Measurements from ENCODE around the gene ZNF98. TPM values are rescaled to one million over a fixed set of nuclear protein-coding genes. Genes with fewer than 3 reads are reported as not detected.

ZNF98 gene
- total RNA-seq (not detected), total RNA-seq (0 to 0.20 (median 0) reads per million in 29 experiments)
- not detected for total RNA-seq (2013)

- ChIA-PET POLR2A (no interaction called here), CTCF (no interaction called here)
- DNase-seq (no peak), ATAC-seq (replicated peaks in 1 of 4) (no peak)
- H3K4me3 ChIP-seq (ENCODE audit: control insufficient read depth in 1 of 2, extremely low read depth in 1 of 2, low read length in 1 of 2): peak within 1 kb of the TSS in 1 of 2 donors; percentile 27
- H3K9me3 Mint-ChIP-seq: peaks cover 12 to 20% (median 16%) of the 10 kb centered on the region in 3 donors
- no peak within 1 kb of the TSS for H3K27ac ChIP-seq (ENCODE audit: low read length)
- 10% methylated on average over 15 of the region's 16 CpGs for WGBS (ENCODE audit: insufficient coverage)
- H3K36me3 ChIP-seq (ENCODE audit: control insufficient read depth in 2 of 2, extremely low read depth in 1 of 2, insufficient read depth in 1 of 2, low read length in 1 of 2): no peaks in the 10 kb centered on the region
- H3K36me3 Mint-ChIP-seq: no peaks in the 10 kb centered on the region
- H3K27ac Mint-ChIP-seq: no peak within 1 kb of the TSS
- no peaks in the 10 kb centered on the region for H3K4me1 ChIP-seq (ENCODE audit: control insufficient read depth in 1 of 2, extremely low read depth in 1 of 2, insufficient read depth in 2 of 2, low read length in 2 of 2)
- H3K27me3 ChIP-seq (replicated peaks in 1 of 2; ENCODE audit: control insufficient read depth in 2 of 2, extremely low read depth in 1 of 2, insufficient read depth in 2 of 2, low read length in 1 of 2): peaks cover 0 to 12% of the 10 kb centered on the region in 2 experiments
- no peak within 1 kb of the TSS for H3K4me3 Mint-ChIP-seq
- peaks cover 2% of the 10 kb centered on the region for H3K9me3 ChIP-seq
- H3K27me3 Mint-ChIP-seq: no peaks in the 10 kb centered on the region
- no peaks in the 10 kb centered on the region for H3K4me1 Mint-ChIP-seq
Measured at GRCh38 chr19:22422211-22422610, at the start of gene ZNF98. TSS of gene ZNF98 (minus strand) at chr19:22422346. CDS start at chr19:22422224, 122 bp downstream.

GRCh38 chr19:22446605-22447004 is 24.5 kb upstream of the ZNF98 start:
- POLR2A ChIA-PET: no interaction called here
- Mint-ChIP-seq H3K27me3 (no peaks in the 10 kb centered on the region), H3K36me3 (no peaks in the 10 kb centered on the region), H3K9me3 (peaks cover 3 to 40% (median 33%) of the 10 kb centered on the region in 3 donors), H3K4me1 (no peaks in the 10 kb centered on the region), H3K4me3 (no peak overlapping the region), H3K27ac (no peak overlapping the region)
- H3K4me1 ChIP-seq (ENCODE audit: control insufficient read depth in 1 of 2, extremely low read depth in 1 of 2, insufficient read depth in 2 of 2, low read length in 2 of 2): no peaks in the 10 kb centered on the region
- CTCF ChIA-PET: no interaction called here
- WGBS (ENCODE audit: insufficient coverage): no CpG with 5 or more reads among the region's 3 CpGs
- H3K27me3 ChIP-seq (replicated peaks in 1 of 2; ENCODE audit: control insufficient read depth in 2 of 2, extremely low read depth in 1 of 2, insufficient read depth in 2 of 2, low read length in 1 of 2): no peaks in the 10 kb centered on the region
- no peak for ATAC-seq (replicated peaks in 1 of 4)
- no peaks in the 10 kb centered on the region for H3K9me3 ChIP-seq
- no peak for DNase-seq
- H3K36me3 ChIP-seq (ENCODE audit: control insufficient read depth in 2 of 2, extremely low read depth in 1 of 2, insufficient read depth in 1 of 2, low read length in 1 of 2): no peaks in the 10 kb centered on the region
- no peak overlapping the region for H3K27ac ChIP-seq (ENCODE audit: low read length)
- no peak overlapping the region for H3K4me3 ChIP-seq (ENCODE audit: control insufficient read depth in 1 of 2, extremely low read depth in 1 of 2, low read length in 1 of 2)

GRCh38 chr19:22438011-22438410 is 15.9 kb upstream of the ZNF98 start:
- Mint-ChIP-seq H3K9me3 (peaks cover 3 to 21% (median 18%) of the 10 kb centered on the region in 3 donors), H3K27ac (no peak overlapping the region), H3K36me3 (no peaks in the 10 kb centered on the region), H3K4me1 (no peaks in the 10 kb centered on the region), H3K4me3 (no peak overlapping the region), H3K27me3 (no peaks in the 10 kb centered on the region)
- no peak for DNase-seq
- Histone ChIP-seq H3K9me3 (no peaks in the 10 kb centered on the region), H3K27me3 (replicated peaks in 1 of 2; ENCODE audit: control insufficient read depth in 2 of 2, extremely low read depth in 1 of 2, insufficient read depth in 2 of 2, low read length in 1 of 2) (no peaks in the 10 kb centered on the region), H3K4me3 (ENCODE audit: control insufficient read depth in 1 of 2, extremely low read depth in 1 of 2, low read length in 1 of 2) (no peak overlapping the region), H3K27ac (ENCODE audit: low read length) (no peak overlapping the region), H3K4me1 (ENCODE audit: control insufficient read depth in 1 of 2, extremely low read depth in 1 of 2, insufficient read depth in 2 of 2, low read length in 2 of 2) (no peaks in the 10 kb centered on the region), H3K36me3 (ENCODE audit: control insufficient read depth in 2 of 2, extremely low read depth in 1 of 2, insufficient read depth in 1 of 2, low read length in 1 of 2) (no peaks in the 10 kb centered on the region)
- ChIA-PET POLR2A (no interaction called here), CTCF (no interaction called here)
- 100% methylated on average over 1 of the region's 2 CpGs for WGBS (ENCODE audit: insufficient coverage)
- ATAC-seq (replicated peaks in 1 of 4): no peak

GRCh38 chr19:22427960-22428913 is 6.1 kb upstream of the ZNF98 start:
- no peak overlapping the region for H3K27ac Mint-ChIP-seq
- H3K27me3 Mint-ChIP-seq: peaks cover 0 to 2% of the 10 kb centered on the region in 2 donors
- Histone ChIP-seq H3K27me3 (replicated peaks in 1 of 2; ENCODE audit: control insufficient read depth in 2 of 2, extremely low read depth in 1 of 2, insufficient read depth in 2 of 2, low read length in 1 of 2) (peaks cover 0 to 19% of the 10 kb centered on the region in 2 experiments), H3K27ac (ENCODE audit: low read length) (no peak overlapping the region), H3K4me3 (ENCODE audit: control insufficient read depth in 1 of 2, extremely low read depth in 1 of 2, low read length in 1 of 2) (no peak overlapping the region), H3K9me3 (no peaks in the 10 kb centered on the region), H3K36me3 (ENCODE audit: control insufficient read depth in 2 of 2, extremely low read depth in 1 of 2, insufficient read depth in 1 of 2, low read length in 1 of 2) (no peaks in the 10 kb centered on the region), H3K4me1 (ENCODE audit: control insufficient read depth in 1 of 2, extremely low read depth in 1 of 2, insufficient read depth in 2 of 2, low read length in 2 of 2) (no peaks in the 10 kb centered on the region)
- CTCF ChIA-PET: no interaction called here
- POLR2A ChIA-PET: no interaction called here
- ATAC-seq (replicated peaks in 1 of 4): no peak
- no peak overlapping the region for H3K4me3 Mint-ChIP-seq
- H3K9me3 Mint-ChIP-seq: peaks cover 0 to 21% (median 18%) of the 10 kb centered on the region in 3 donors
- DNase-seq: no peak
- no peaks in the 10 kb centered on the region for H3K36me3 Mint-ChIP-seq
- 17% methylated on average over 47 of the region's 60 CpGs for WGBS (ENCODE audit: insufficient coverage)
- no peaks in the 10 kb centered on the region for H3K4me1 Mint-ChIP-seq

GRCh38 chr19:22427547-22427946 is 5.4 kb upstream of the ZNF98 start:
- no peak overlapping the region for H3K27ac Mint-ChIP-seq
- Histone ChIP-seq H3K27ac (ENCODE audit: low read length) (no peak overlapping the region), H3K36me3 (ENCODE audit: control insufficient read depth in 2 of 2, extremely low read depth in 1 of 2, insufficient read depth in 1 of 2, low read length in 1 of 2) (no peaks in the 10 kb centered on the region), H3K27me3 (replicated peaks in 1 of 2; ENCODE audit: control insufficient read depth in 2 of 2, extremely low read depth in 1 of 2, insufficient read depth in 2 of 2, low read length in 1 of 2) (peaks cover 0 to 19% of the 10 kb centered on the region in 2 experiments), H3K4me1 (ENCODE audit: control insufficient read depth in 1 of 2, extremely low read depth in 1 of 2, insufficient read depth in 2 of 2, low read length in 2 of 2) (no peaks in the 10 kb centered on the region), H3K9me3 (no peaks in the 10 kb centered on the region), H3K4me3 (ENCODE audit: control insufficient read depth in 1 of 2, extremely low read depth in 1 of 2, low read length in 1 of 2) (no peak overlapping the region)
- ATAC-seq (replicated peaks in 1 of 4) (no peak), DNase-seq (no peak)
- peaks cover 0 to 21% (median 18%) of the 10 kb centered on the region in 3 donors for H3K9me3 Mint-ChIP-seq
- ChIA-PET POLR2A (no interaction called here), CTCF (no interaction called here)
- 14% methylated on average over 16 of the region's 19 CpGs for WGBS (ENCODE audit: insufficient coverage)
- no peak overlapping the region for H3K4me3 Mint-ChIP-seq
- H3K36me3 Mint-ChIP-seq: no peaks in the 10 kb centered on the region
- H3K4me1 Mint-ChIP-seq: no peaks in the 10 kb centered on the region
- peaks cover 0 to 2% of the 10 kb centered on the region in 2 donors for H3K27me3 Mint-ChIP-seq

- Mint-ChIP-seq H3K27ac (no peak overlapping the region), H3K27me3 (peaks cover 0 to 2% of the 10 kb centered on the region in 2 donors), H3K36me3 (no peaks in the 10 kb centered on the region), H3K9me3 (peaks cover 0 to 27% (median 21%) of the 10 kb centered on the region in 3 donors), H3K4me3 (no peak overlapping the region), H3K4me1 (no peaks in the 10 kb centered on the region)
- DNase-seq: no peak
- Histone ChIP-seq H3K4me1 (ENCODE audit: control insufficient read depth in 1 of 2, extremely low read depth in 1 of 2, insufficient read depth in 2 of 2, low read length in 2 of 2) (no peaks in the 10 kb centered on the region), H3K27me3 (replicated peaks in 1 of 2; ENCODE audit: control insufficient read depth in 2 of 2, extremely low read depth in 1 of 2, insufficient read depth in 2 of 2, low read length in 1 of 2) (peaks cover 0 to 22% of the 10 kb centered on the region in 2 experiments), H3K9me3 (no peaks in the 10 kb centered on the region), H3K27ac (ENCODE audit: low read length) (no peak overlapping the region), H3K4me3 (ENCODE audit: control insufficient read depth in 1 of 2, extremely low read depth in 1 of 2, low read length in 1 of 2) (no peak overlapping the region), H3K36me3 (ENCODE audit: control insufficient read depth in 2 of 2, extremely low read depth in 1 of 2, insufficient read depth in 1 of 2, low read length in 1 of 2) (no peaks in the 10 kb centered on the region)
- no peak for ATAC-seq (replicated peaks in 1 of 4)
- POLR2A ChIA-PET: interaction anchor here in 1 of 2 donors (0.6 kb wide), 1 partner anchor 1966 kb away, joined by 5 read pairs; no protein-coding TSS in a partner anchor
- WGBS (ENCODE audit: insufficient coverage): 73% methylated on average over 3 of the region's 8 CpGs
- CTCF ChIA-PET: no interaction called here
Measured at GRCh38 chr19:22426901-22427300, 4.8 kb upstream of the ZNF98 start.

Data from T-cell (primary cell).